H1 (cell line): ENCODE measurements around the gene ERH. TPM values are rescaled to one million over a fixed set of nuclear protein-coding genes. Genes with fewer than 3 reads are reported as not detected.

ENCODE experiments used
- BCL11A ChIP-seq, 2 experiments: IDR thresholded peaks; one replicate each; pipeline ENCODE4 v1.6.1; 2011; ENCODE audit warnings: low read depth in 2 of 2, low read length in 2 of 2, mild to moderate bottlenecking in 2 of 2
- GTF2F1 ChIP-seq: IDR thresholded peaks from 2 replicates; pipeline ENCODE4 v1.6.1; 2012; ENCODE audit warnings: low read depth, low read length, improper control_type of control experiment, borderline replicate concordance
- SP4 ChIP-seq: IDR thresholded peaks from 2 replicates; pipeline ENCODE4 v1.6.1; 2012; ENCODE audit warnings: low read length, inconsistent platforms
- USF2 ChIP-seq: IDR thresholded peaks from 2 replicates; pipeline ENCODE4 v1.6.1; 2011; ENCODE audit warnings: low read length, improper control_type of control experiment
- polyA plus RNA-seq, 7 experiments: library from polyadenylated mRNA; depleted of rRNA in 3 of 7; stranded (reverse) in 5 of 7; unstranded in 2 of 7; fragments of >200 nt in 5 of 7; fragments of 200-250 nt in 2 of 7; gene quantifications; 1 replicate in 5 of 7; 2 replicates in 1 of 7; 4 replicates in 1 of 7; pipeline versions ENCODE4 v1.2.1 to v1.2.3, GENCODE V29; 2011 to 2013; ENCODE audit warnings: missing spikeins in 2 of 7, mixed read lengths in 2 of 7
- total RNA-seq: library from RNA; stranded (reverse); fragmentation: NEBNext Ultra II Directional; extraction: Animal tissue kit (Norgen Biotek cat#: 25700); gene quantifications from 2 replicates; pipeline ENCODE4 v1.2.1, GENCODE V29; 2021

Gene ERH
- total and polyA plus RNA-seq, 2 of the 8 experiments (the other 6 are each of a cell fraction or from before 2014, with no cell fraction given), result 329 to 454 TPM

- TF ChIP-seq USF2 (no peak), BCL11A (IDR thresholded peaks at IDR 0.05; ENCODE audit: low read depth in 2 of 2, low read length in 2 of 2) (no peak), SP4 (no peak), GTF2F1 (no peak)
Measured at GRCh38 chr14:69404478-69404877, 6.4 kb upstream of the ERH start (continued).
